ENCODE measurements around the gene FAM83B. TPM values are rescaled to one million over a fixed set of nuclear protein-coding genes. Genes with fewer than 3 reads are reported as not detected.
A peak's percentile ranks its signal among the peaks of the same experiment; 100 is the strongest.
"Not testable (repeated sequence)": the region's sequence is repeated elsewhere in the genome, so short reads cannot be mapped to it uniquely, and the experiment has no call there.

Gene FAM83B
- total RNA-seq (ENCODE audit: unreplicated experiment), result not detected
- long read RNA-seq, result 0 reads

GRCh38 chr6:54846243-54846856 is at the start of gene FAM83B:
FAM83B (plus strand) TSS chr6:54846771; CDS start chr6:54870247, 23,476 bp downstream.
- Mint-ChIP-seq H3K27me3 (ENCODE audit: unreplicated experiment) (peaks cover 16% of the 10 kb centered on the region), H3K36me3 (ENCODE audit: unreplicated experiment) (no peaks in the 10 kb centered on the region), H3K9me3 (ENCODE audit: unreplicated experiment) (peaks cover 2% of the 10 kb centered on the region), H3K27ac (ENCODE audit: unreplicated experiment) (no peak within 1 kb of the TSS), H3K4me3 (ENCODE audit: unreplicated experiment) (peak within 1 kb of the TSS; percentile 87), H3K4me1 (ENCODE audit: low read depth, unreplicated experiment) (peaks cover 3% of the 10 kb centered on the region)
- DNase-seq, result peak; percentile 39
- TF ChIP-seq CTCF (IDR thresholded peaks at IDR 0.05; ENCODE audit: partially characterized antibody, unreplicated experiment), result no peak

GRCh38 chr6:54796918-54797317 is 49.7 kb upstream of the FAM83B start:
- not testable (repeated sequence) for H3K27ac Mint-ChIP-seq (ENCODE audit: unreplicated experiment); H3K36me3 Mint-ChIP-seq (ENCODE audit: unreplicated experiment); H3K4me1 Mint-ChIP-seq (ENCODE audit: low read depth, unreplicated experiment); H3K27me3 Mint-ChIP-seq (ENCODE audit: unreplicated experiment); H3K4me3 Mint-ChIP-seq (ENCODE audit: unreplicated experiment); H3K9me3 Mint-ChIP-seq (ENCODE audit: unreplicated experiment); DNase-seq

GRCh38 chr6:54800050-54800600 is 46.4 kb upstream of the FAM83B start:
- DNase-seq, result no peak
- TF ChIP-seq CTCF (IDR thresholded peaks at IDR 0.05; ENCODE audit: partially characterized antibody, unreplicated experiment), result no peak
- Mint-ChIP-seq H3K36me3 (ENCODE audit: unreplicated experiment) (no peaks in the 10 kb centered on the region), H3K4me1 (ENCODE audit: low read depth, unreplicated experiment) (no peaks in the 10 kb centered on the region), H3K4me3 (ENCODE audit: unreplicated experiment) (no peak overlapping the region), H3K9me3 (ENCODE audit: unreplicated experiment) (peaks cover 4% of the 10 kb centered on the region), H3K27ac (ENCODE audit: unreplicated experiment) (no peak overlapping the region), H3K27me3 (ENCODE audit: unreplicated experiment) (no peaks in the 10 kb centered on the region)

GRCh38 chr6:54801244-54801643 is 45.3 kb upstream of the FAM83B start:
- peaks cover 4% of the 10 kb centered on the region for H3K9me3 Mint-ChIP-seq (ENCODE audit: unreplicated experiment)
- no peak overlapping the region for H3K4me3 Mint-ChIP-seq (ENCODE audit: unreplicated experiment)
- DNase-seq, result no peak
- no peaks in the 10 kb centered on the region for H3K27me3 Mint-ChIP-seq (ENCODE audit: unreplicated experiment)
- no peaks in the 10 kb centered on the region for H3K36me3 Mint-ChIP-seq (ENCODE audit: unreplicated experiment)
- no peak for TF ChIP-seq CTCF (IDR thresholded peaks at IDR 0.05; ENCODE audit: partially characterized antibody, unreplicated experiment)
- H3K27ac Mint-ChIP-seq (ENCODE audit: unreplicated experiment), result no peak overlapping the region
- no peaks in the 10 kb centered on the region for H3K4me1 Mint-ChIP-seq (ENCODE audit: low read depth, unreplicated experiment)

GRCh38 chr6:54801669-54802068 is 44.9 kb upstream of the FAM83B start:
- no peak for TF ChIP-seq CTCF (IDR thresholded peaks at IDR 0.05; ENCODE audit: partially characterized antibody, unreplicated experiment)
- Mint-ChIP-seq H3K36me3 (ENCODE audit: unreplicated experiment) (no peaks in the 10 kb centered on the region), H3K9me3 (ENCODE audit: unreplicated experiment) (peaks cover under 1% of the 10 kb centered on the region), H3K4me3 (ENCODE audit: unreplicated experiment) (no peak overlapping the region), H3K4me1 (ENCODE audit: low read depth, unreplicated experiment) (no peaks in the 10 kb centered on the region), H3K27me3 (ENCODE audit: unreplicated experiment) (no peaks in the 10 kb centered on the region), H3K27ac (ENCODE audit: unreplicated experiment) (no peak overlapping the region)
- no peak for DNase-seq
